Lower leg skin (tissue), 4 donors: ENCODE data around the gene KCTD21. TPM values are rescaled to one million over a fixed set of nuclear protein-coding genes. Genes with fewer than 3 reads are reported as not detected.

Experiments used
- DNase-seq, 2 donors: peaks; one replicate each; pipeline ENCODE4 v3.0.0-alpha.2; 2019; ENCODE audit warnings: low spot score in 2 of 2
- H3K4me3 ChIP-seq: fragments of 200-600 bp; sonication (generic); 2 replicates; pipeline ENCODE4 v1.5.1; 2017; ENCODE audit warnings: mild to moderate bottlenecking, low read depth; ENCODE audit not compliant: poor library complexity, severe bottlenecking
- CTCF ChIP-seq, 3 donors: fragments of 450-650 bp; IDR thresholded peaks; one replicate each; pipeline ENCODE4 v1.5.1; 2016; ENCODE audit warnings: antibody characterized with exemption in 3 of 3, mild to moderate bottlenecking in 3 of 3, moderate library complexity in 2 of 3
- POLR2A ChIP-seq, 2 donors: fragments of 450-650 bp; IDR thresholded peaks; one replicate each; pipeline ENCODE4 v1.6.1; 2016 to 2017; ENCODE audit warnings: antibody characterized with exemption in 2 of 2, mild to moderate bottlenecking in 1 of 2, moderate library complexity in 1 of 2
- WGBS, 2 donors: methylation state at CpG; one replicate each; pipeline ENCODE4 v1.1.5; 2018; 5-methylcytosine and 5-hydroxymethylcytosine counted together
- intact Hi-C: fragments of 100-400 bp; cut with DNase I; formaldehyde crosslinking; loops from one replicate; pipeline ENCODE4 v1.15.0; 2023; ENCODE audit warnings: low total_unique reads
- total RNA-seq, 4 donors: library from RNA; depleted of rRNA; stranded (reverse); fragments of >200 nt; gene quantifications; one replicate each; pipeline ENCODE4 v1.1.0, GENCODE V29; 2016

KCTD21 gene
- total RNA-seq, 4 donors from 2014 or later: 3.8 to 17.0 (median 7.1) TPM

GRCh38 chr11:78132475-78132874, 56.0 kb downstream of the KCTD21 start:
- no peak for DNase-seq
- no peak overlapping the region for H3K4me3 ChIP-seq
- TF ChIP-seq CTCF (IDR thresholded peaks at IDR 0.05): no peak
- no peak for TF ChIP-seq POLR2A (IDR thresholded peaks at IDR 0.05)
- 73 to 91% methylated on average over 2 of the region's 2 CpGs for whole genome bisulfite sequencing, 2 donors
- intact Hi-C loops: no loop called here

GRCh38 chr11:78131956-78132355, 56.5 kb downstream of the KCTD21 start:
- intact Hi-C loops: no loop called here
- WGBS, 2 donors: 61 to 77% methylated on average over 3 of the region's 3 CpGs
- no peak for DNase-seq
- TF ChIP-seq CTCF (IDR thresholded peaks at IDR 0.05) (no peak), POLR2A (IDR thresholded peaks at IDR 0.05) (no peak)
- no peak overlapping the region for H3K4me3 ChIP-seq

- no peak for DNase-seq
- intact Hi-C loops: no loop called here
- no peak overlapping the region for H3K4me3 ChIP-seq
- TF ChIP-seq CTCF (IDR thresholded peaks at IDR 0.05): no peak
- 95 to 96% methylated on average over 3 of the region's 3 CpGs for WGBS, 2 donors
Observed at GRCh38 chr11:78127403-78127802, 61.0 kb downstream of the KCTD21 start.

Other genes starting within 250 kb of the KCTD21 start
- 10 to 100 TPM; 14.7 to 24.8 (median 18.3) TPM for gene INTS4, start 194.0 kb downstream of the KCTD21 start, total RNA-seq
- gene KCTD14, start 165.3 kb downstream of the KCTD21 start, total RNA-seq: 1 to 10 TPM in 3 of 4 donors, under 1 TPM in 1; 0.19 to 5.3 (median 3.3) TPM
- 100 to 1,000 TPM in 1 of 4 donors, 10 to 100 TPM in 2, under 1 TPM in 1; 0.30 to 115 (median 39.2) TPM for gene THRSP, start 124.8 kb downstream of the KCTD21 start, total RNA-seq
- gene NDUFC2, start 108.8 kb downstream of the KCTD21 start, total RNA-seq: 100 to 1,000 TPM in 1 of 4 donors, 10 to 100 TPM in 3; 61.5 to 106 (median 87.4) TPM
- gene ALG8, start 49.0 kb downstream of the KCTD21 start, total RNA-seq: 10 to 100 TPM; 13.8 to 18.3 (median 17.0) TPM
- gene USP35, start 293 bp upstream of the KCTD21 start, total RNA-seq: 1 to 10 TPM; 3.0 to 4.0 (median 3.5) TPM
- 10 to 100 TPM; 22.5 to 32.8 (median 30.1) TPM for gene GAB2, start 229.2 kb upstream of the KCTD21 start, total RNA-seq